GM12892 (cell line): Measurements from ENCODE around the gene GRM1.

Experiments
- POLR2A ChIP-seq: IDR thresholded peaks from 2 replicates; pipeline ENCODE4 v1.6.1; 2011; ENCODE audit warnings: low read depth, low read length, control low read depth
- POLR2AphosphoS5 ChIP-seq: IDR thresholded peaks from 2 replicates; pipeline ENCODE4 v1.6.1; 2011; ENCODE audit warnings: low read depth, low read length, control low read depth

DNA sequence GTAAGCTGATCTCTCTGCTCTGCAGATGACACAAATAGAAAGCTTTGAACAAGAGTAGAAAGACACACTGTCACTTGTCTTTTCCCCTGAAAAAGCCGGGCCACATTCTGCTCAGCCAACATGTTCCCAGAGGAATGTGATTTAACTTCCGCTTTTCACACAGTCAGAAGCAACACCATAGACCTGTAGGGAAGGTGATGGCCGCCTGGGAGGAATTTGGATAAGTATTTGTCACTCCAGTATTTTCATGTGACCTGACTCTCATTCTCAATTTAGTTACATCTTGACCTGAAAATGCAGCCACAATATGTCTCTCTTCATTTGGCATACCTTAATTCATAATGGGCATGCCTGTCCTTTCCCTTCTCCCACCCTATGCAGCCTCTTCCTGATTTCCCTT, 2.0 kb upstream of the GRM1 start:
- TF ChIP-seq POLR2AphosphoS5 (no peak), POLR2A (no peak)
